Effector CD8-positive, alpha-beta T cell (primary cell): ENCODE results near the gene EPHB2.

Experiments used
- DNase-seq: peaks from one replicate; lab custom pipeline; 2025; lab: John Stamatoyannopoulos, UW

Gene EPHB2

GRCh38 chr1:22780696-22781095 is 70.1 kb downstream of the EPHB2 start:
- DNase-seq: no peak

- DNase-seq: no peak
These were observed 70.8 kb downstream of the EPHB2 start for GRCh38 chr1:22781483-22781882.

- no peak for DNase-seq
These were observed 71.8 kb downstream of the EPHB2 start for GRCh38 chr1:22782406-22782805.

- DNase-seq: no peak
These were observed 73.7 kb downstream of the EPHB2 start for GRCh38 chr1:22784317-22784716.

GRCh38 chr1:22784737-22785136 is 74.1 kb downstream of the EPHB2 start:
- DNase-seq: no peak

GRCh38 chr1:22786101-22786500 is 75.5 kb downstream of the EPHB2 start:
- DNase-seq: no peak

GRCh38 chr1:22786719-22787489 is 76.3 kb downstream of the EPHB2 start:
- no peak for DNase-seq

- DNase-seq: no peak
These were observed 77.0 kb downstream of the EPHB2 start for GRCh38 chr1:22787636-22788035.

- no peak for DNase-seq
These were observed 77.6 kb downstream of the EPHB2 start for GRCh38 chr1:22788254-22788661.

- no peak for DNase-seq
These were observed 78.8 kb downstream of the EPHB2 start for GRCh38 chr1:22789356-22789994.

- no peak for DNase-seq
These were observed 79.8 kb downstream of the EPHB2 start for GRCh38 chr1:22790232-22791008.

- no peak for DNase-seq
These were observed 81.2 kb downstream of the EPHB2 start for GRCh38 chr1:22791831-22792347.

- no peak for DNase-seq
These were observed 81.9 kb downstream of the EPHB2 start for GRCh38 chr1:22792396-22793160.

GRCh38 chr1:22793647-22794046 is 83.0 kb downstream of the EPHB2 start:
- no peak for DNase-seq

GRCh38 chr1:22794647-22795365 is 84.2 kb downstream of the EPHB2 start:
- DNase-seq: no peak

- no peak for DNase-seq
These were observed 84.7 kb downstream of the EPHB2 start for GRCh38 chr1:22795366-22795714.

- no peak for DNase-seq
These were observed 86.0 kb downstream of the EPHB2 start for GRCh38 chr1:22796642-22797041.

GRCh38 chr1:22798083-22798482 is 87.4 kb downstream of the EPHB2 start:
- no peak for DNase-seq

GRCh38 chr1:22799971-22800370 is 89.3 kb downstream of the EPHB2 start:
- DNase-seq: no peak

- no peak for DNase-seq
These were observed 90.0 kb downstream of the EPHB2 start for GRCh38 chr1:22800629-22801028.

GRCh38 chr1:22801347-22801746 is 90.7 kb downstream of the EPHB2 start:
- no peak for DNase-seq
